GM12878 (cell line): ENCODE data around the gene FGD5. TPM values are rescaled to one million over a fixed set of nuclear protein-coding genes. Genes with fewer than 3 reads are reported as not detected.

ENCODE experiments used
- ATAC-seq: fragments of 200-7000 bp; cut with Tn5 transposase; 3 replicates; pipeline ENCODE4 v1.9.1; 2020; ENCODE audit warnings: mild to moderate bottlenecking, moderate library complexity
- BruUV-seq: library from RNA; stranded (reverse); fragments of 400-500 nt; replicated peaks from 2 replicates; lab custom pipeline; 2021; lab: Mats Ljungman, UMichigan
- CTCF ChIA-PET: fragments of 300-600 bp; sonication (Branson Sonifier 250); formaldehyde crosslinking; extraction: SDS; loops from one replicate; lab custom pipeline; 2021; ENCODE audit warnings: inconsistent platforms; lab: Yijun Ruan, JAX
- POLR2A ChIA-PET: fragments of 350-600 bp; formaldehyde crosslinking; extraction: SDS; loops from one replicate; lab custom pipeline; 2021; ENCODE audit warnings: inconsistent platforms; lab: Charles Lee
- RAD21 ChIA-PET: fragments of 300-600 bp; sonication (Branson Sonifier 250); formaldehyde crosslinking; loops from one replicate; lab custom pipeline; 2023; ENCODE audit warnings: antibody characterized with exemption; ENCODE audit not compliant: unreplicated experiment; lab: Charles Lee
- SMC1A ChIA-PET: fragments of 300-600 bp; sonication (Branson Sonifier 250); formaldehyde crosslinking; loops from one replicate; lab custom pipeline; 2023; ENCODE audit not compliant: unreplicated experiment, uncharacterized antibody; lab: Charles Lee
- DNase-seq: peaks from one replicate; pipeline ENCODE4 v3.0.0-alpha.2; 2011; ENCODE audit warnings: low read depth, low spot score
- FAIRE-seq: peaks from 3 replicates; lab custom pipeline; 2011; peaks lifted over from hg19 to GRCh38; lab: Jason Lieb, UNC
- H2AFZ ChIP-seq: 2 replicates; pipeline ENCODE4 v1.6.0; 2011; ENCODE audit warnings: low read depth, low read length, control low read depth; ENCODE audit not compliant: control insufficient read depth
- H3K27ac ChIP-seq: 2 replicates; pipeline ENCODE4 v1.5.1; 2011; ENCODE audit warnings: control low read depth; ENCODE audit not compliant: control insufficient read depth, insufficient read depth
- H3K27me3 ChIP-seq, 2 experiments: replicated peaks in 1 of 2; 2 replicates each; pipeline versions ENCODE4 v1.6.0 to v1.6.1; 2011; ENCODE audit warnings: low read length in 1 of 2; ENCODE audit not compliant: control insufficient read depth in 2 of 2, insufficient read depth in 2 of 2
- H3K36me3 ChIP-seq, 2 experiments: 2 replicates each; pipeline ENCODE4 v1.5.1; 2011; ENCODE audit warnings: low read length in 1 of 2; ENCODE audit not compliant: control insufficient read depth in 2 of 2, insufficient read depth in 2 of 2
- H3K4me1 ChIP-seq: 2 replicates; pipeline ENCODE4 v1.6.1; 2011; ENCODE audit warnings: mild to moderate bottlenecking, low read length, moderate library complexity, mixed read lengths; ENCODE audit not compliant: control insufficient read depth, insufficient read depth
- H3K4me2 ChIP-seq: 2 replicates; pipeline ENCODE4 v1.6.0; 2011; ENCODE audit warnings: control low read depth; ENCODE audit not compliant: control insufficient read depth, insufficient read depth
- H3K4me3 ChIP-seq: fragments of 200-600 bp; sonication (generic); 2 replicates; pipeline ENCODE4 v1.5.1; 2016
- H3K79me2 ChIP-seq: 2 replicates; pipeline ENCODE4 v1.6.0; 2011; ENCODE audit warnings: low read length; ENCODE audit not compliant: control insufficient read depth, insufficient read depth
- H3K9ac ChIP-seq: 2 replicates; pipeline ENCODE4 v1.8.0; 2011; ENCODE audit warnings: low read length, control low read depth, mixed read lengths; ENCODE audit not compliant: control insufficient read depth, insufficient read depth
- H3K9me3 ChIP-seq: replicated peaks from 3 replicates; pipeline ENCODE4 v1.5.1; 2011; ENCODE audit warnings: mild to moderate bottlenecking, low read length; ENCODE audit not compliant: control insufficient read depth, insufficient read depth
- H4K20me1 ChIP-seq: 2 replicates; pipeline ENCODE4 v1.6.0; 2011; ENCODE audit not compliant: control insufficient read depth, insufficient read depth
- ASH2L ChIP-seq: fragments of 300-600, 200-600 bp; sonication (generic); IDR thresholded peaks from 2 replicates; pipeline ENCODE4 v1.6.1; 2017; ENCODE audit warnings: low read depth, mild to moderate bottlenecking, borderline replicate concordance
- PAX8 ChIP-seq: fragments of 450-650 bp; IDR thresholded peaks from 2 replicates; pipeline ENCODE4 v1.6.1; 2017; ENCODE audit warnings: mild to moderate bottlenecking, moderate library complexity
- SRF ChIP-seq, 2 experiments: IDR thresholded peaks; 2 replicates each; pipeline ENCODE4 v1.6.1; 2011; ENCODE audit warnings: low read depth in 2 of 2, low read length in 2 of 2, mild to moderate bottlenecking in 1 of 2, moderate library complexity in 1 of 2
- STAT1 ChIP-seq: fragments of 450-650 bp; conservative IDR thresholded peaks from 2 replicates; pipeline ENCODE4 v1.6.1; 2014; ENCODE audit warnings: antibody characterized with exemption, mild to moderate bottlenecking
- WGBS: methylation state at CpG from one replicate; pipeline ENCODE4 v1.1.6; 2016; ENCODE audit warnings: low lambda C conversion rate; ENCODE audit not compliant: insufficient replicate concordance, insufficient coverage; ENCODE audit errors: missing lambda C conversion rate; 5-methylcytosine and 5-hydroxymethylcytosine counted together
- in situ Hi-C: fragments of 300-500 bp; cut with MboI; formaldehyde crosslinking; loops from 9 replicates; pipeline ENCODE4 v1.14.3; 2018; ENCODE audit warnings: mixed read lengths
- intact Hi-C: fragments of 100-400 bp; cut with micrococcal nuclease; formaldehyde crosslinking; loops from one replicate; pipeline ENCODE4 v1.14.2; 2022; ENCODE audit not compliant: unreplicated experiment
- polyA plus RNA-seq, 11 experiments: library from polyadenylated mRNA; depleted of rRNA in 4 of 11; unstranded in 6 of 11; stranded (reverse) in 5 of 11; fragments of >200 nt; fragmentation: Nextera tagmentation in 4 of 11; fragmentation: Illumina TruSeq in 1 of 11; extraction: Ambion mirVana in 4 of 11; extraction: Trizol in 1 of 11; gene quantifications; 1 replicate in 1 of 11; 2 replicates in 10 of 11; pipeline versions ENCODE4 v1.2.1 to v1.2.3, GENCODE V29; 2011 to 2016; ENCODE audit warnings: inconsistent platforms in 2 of 11, missing spikeins in 2 of 11, low read depth in 1 of 11
- total RNA-seq, 4 experiments: library from RNA; depleted of rRNA in 3 of 4; stranded (reverse); fragments of >200 nt in 3 of 4; fragmentation: Illumina TruSeq in 1 of 4; extraction: Trizol in 1 of 4; gene quantifications; 2 replicates each; pipeline versions ENCODE4 v1.2.1 to v1.2.3, GENCODE V29; 2013 to 2021
- TF ChIP-seq, protein P1 (sequence below): IDR thresholded peaks from 2 replicates; pipeline ENCODE4 v1.6.1; 2012; ENCODE audit warnings: improper control_type of control experiment, low read depth, low read length; ENCODE audit not compliant: insufficient replicate concordance

Gene FGD5
- total and polyA plus RNA-seq, 10 of the 15 experiments (the other 5 are each of a cell fraction or from before 2014, with no cell fraction given): 0.03 to 0.13 (median 0.11) TPM; not detected in 3

DNA sequence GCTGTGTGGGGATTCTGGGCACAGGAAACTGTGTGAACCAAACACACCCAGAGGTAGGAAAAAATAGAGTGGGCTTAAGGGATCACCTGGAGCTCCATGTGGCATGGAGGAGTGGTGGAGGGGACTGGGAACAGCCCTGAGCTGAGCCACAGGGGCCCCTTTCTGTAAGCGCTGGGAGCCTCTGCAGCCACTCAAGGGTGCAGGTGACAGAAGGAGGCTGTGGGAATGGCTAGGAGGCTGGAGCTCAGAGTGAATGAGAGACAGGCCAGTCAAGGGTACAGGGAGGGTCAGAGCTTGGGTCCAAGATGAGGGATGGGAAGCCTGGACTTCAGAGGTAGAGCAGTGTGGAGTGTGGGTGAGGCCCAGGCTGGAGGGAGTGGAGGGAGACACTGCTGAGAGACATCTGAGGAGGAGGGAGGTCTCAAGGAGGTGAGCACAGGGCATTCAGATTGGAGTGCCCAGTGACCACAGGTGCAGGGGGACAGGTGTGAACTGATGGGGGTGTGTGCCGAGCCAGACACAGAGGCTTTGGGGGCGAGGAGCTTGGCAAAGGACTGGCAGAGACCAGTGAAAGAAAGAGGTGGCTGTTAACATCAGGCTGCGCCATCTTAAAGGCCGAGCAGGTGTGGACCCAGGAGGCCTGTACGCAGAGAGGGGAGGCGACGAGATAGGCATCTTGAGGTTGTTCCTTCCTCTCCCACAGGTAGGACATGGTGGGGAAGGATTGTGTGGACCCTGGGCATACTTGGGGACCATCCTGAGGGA, 56.8 kb downstream of the FGD5 start:
- intact Hi-C loops: no loop called here
- ChIA-PET RAD21 (no interaction called here), CTCF (no interaction called here), POLR2A (no interaction called here), SMC1A (no interaction called here)
- no peak overlapping the region for H3K4me3 ChIP-seq
- TF ChIP-seq STAT1 (no peak), PAX8 (no peak), ASH2L (no peak), SRF (IDR thresholded peaks at IDR 0.05; ENCODE audit: low read depth in 2 of 2, low read length in 2 of 2) (no peak)
- TF ChIP-seq, protein P1, sequence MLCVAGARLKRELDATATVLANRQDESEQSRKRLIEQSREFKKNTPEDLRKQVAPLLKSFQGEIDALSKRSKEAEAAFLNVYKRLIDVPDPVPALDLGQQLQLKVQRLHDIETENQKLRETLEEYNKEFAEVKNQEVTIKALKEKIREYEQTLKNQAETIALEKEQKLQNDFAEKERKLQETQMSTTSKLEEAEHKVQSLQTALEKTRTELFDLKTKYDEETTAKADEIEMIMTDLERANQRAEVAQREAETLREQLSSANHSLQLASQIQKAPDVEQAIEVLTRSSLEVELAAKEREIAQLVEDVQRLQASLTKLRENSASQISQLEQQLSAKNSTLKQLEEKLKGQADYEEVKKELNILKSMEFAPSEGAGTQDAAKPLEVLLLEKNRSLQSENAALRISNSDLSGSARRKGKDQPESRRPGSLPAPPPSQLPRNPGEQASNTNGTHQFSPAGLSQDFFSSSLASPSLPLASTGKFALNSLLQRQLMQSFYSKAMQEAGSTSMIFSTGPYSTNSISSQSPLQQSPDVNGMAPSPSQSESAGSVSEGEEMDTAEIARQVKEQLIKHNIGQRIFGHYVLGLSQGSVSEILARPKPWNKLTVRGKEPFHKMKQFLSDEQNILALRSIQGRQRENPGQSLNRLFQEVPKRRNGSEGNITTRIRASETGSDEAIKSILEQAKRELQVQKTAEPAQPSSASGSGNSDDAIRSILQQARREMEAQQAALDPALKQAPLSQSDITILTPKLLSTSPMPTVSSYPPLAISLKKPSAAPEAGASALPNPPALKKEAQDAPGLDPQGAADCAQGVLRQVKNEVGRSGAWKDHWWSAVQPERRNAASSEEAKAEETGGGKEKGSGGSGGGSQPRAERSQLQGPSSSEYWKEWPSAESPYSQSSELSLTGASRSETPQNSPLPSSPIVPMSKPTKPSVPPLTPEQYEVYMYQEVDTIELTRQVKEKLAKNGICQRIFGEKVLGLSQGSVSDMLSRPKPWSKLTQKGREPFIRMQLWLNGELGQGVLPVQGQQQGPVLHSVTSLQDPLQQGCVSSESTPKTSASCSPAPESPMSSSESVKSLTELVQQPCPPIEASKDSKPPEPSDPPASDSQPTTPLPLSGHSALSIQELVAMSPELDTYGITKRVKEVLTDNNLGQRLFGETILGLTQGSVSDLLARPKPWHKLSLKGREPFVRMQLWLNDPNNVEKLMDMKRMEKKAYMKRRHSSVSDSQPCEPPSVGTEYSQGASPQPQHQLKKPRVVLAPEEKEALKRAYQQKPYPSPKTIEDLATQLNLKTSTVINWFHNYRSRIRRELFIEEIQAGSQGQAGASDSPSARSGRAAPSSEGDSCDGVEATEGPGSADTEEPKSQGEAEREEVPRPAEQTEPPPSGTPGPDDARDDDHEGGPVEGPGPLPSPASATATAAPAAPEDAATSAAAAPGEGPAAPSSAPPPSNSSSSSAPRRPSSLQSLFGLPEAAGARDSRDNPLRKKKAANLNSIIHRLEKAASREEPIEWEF: no peak
- DNase-seq (no peak), ATAC-seq (no peak), FAIRE-seq (no peak)
- H2AFZ ChIP-seq: no peak overlapping the region
- in situ Hi-C loops: no loop called here
- BruUV-seq: no TSS peak
- H4K20me1 ChIP-seq: no peaks in the 10 kb centered on the region
- H3K27ac ChIP-seq: no peak overlapping the region
- H3K36me3 ChIP-seq: no peaks in the 10 kb centered on the region
- H3K4me1 ChIP-seq: no peaks in the 10 kb centered on the region
- H3K27me3 ChIP-seq: peaks cover 0 to under 1% of the 10 kb centered on the region in 2 experiments; a peak in 2 of 4 replicates
- H3K79me2 ChIP-seq: no peaks in the 10 kb centered on the region
- H3K4me2 ChIP-seq: no peak overlapping the region
- 40% methylated on average over 8 of the region's 8 CpGs for WGBS
- no peaks in the 10 kb centered on the region for H3K9me3 ChIP-seq
- H3K9ac ChIP-seq: no peak overlapping the region
